ENCODE data around the gene ACVR1B.

Gene ACVR1B

DNA sequence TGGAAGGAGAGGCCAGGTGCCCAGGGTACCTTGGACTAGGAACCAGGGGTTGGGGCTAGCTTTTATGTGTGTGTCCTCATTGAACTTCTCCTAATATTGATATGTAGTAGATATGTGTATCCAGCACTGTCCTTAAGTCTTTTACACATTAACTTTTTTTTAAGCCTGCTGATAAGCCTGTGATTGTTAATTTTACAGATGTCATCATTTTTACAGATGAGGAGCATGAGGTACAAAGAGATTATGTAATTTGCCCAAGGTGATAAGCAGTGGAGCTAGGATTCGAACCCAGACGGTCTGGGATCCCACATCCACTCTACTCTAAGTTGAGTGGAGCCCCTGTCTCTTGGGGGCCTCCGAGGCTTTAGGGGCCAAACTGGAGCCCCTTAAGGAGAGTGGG is 89.5 kb downstream of the ACVR1B start:
- TF ChIP-seq EZH2phosphoT487 (IDR thresholded peaks at IDR 0.05; ENCODE audit: low read length) (no peak), EZH2 (optimal IDR thresholded peaks at IDR 0.05; ENCODE audit: low read depth, low read length) (no peak)
- TF ChIP-seq, protein P1, sequence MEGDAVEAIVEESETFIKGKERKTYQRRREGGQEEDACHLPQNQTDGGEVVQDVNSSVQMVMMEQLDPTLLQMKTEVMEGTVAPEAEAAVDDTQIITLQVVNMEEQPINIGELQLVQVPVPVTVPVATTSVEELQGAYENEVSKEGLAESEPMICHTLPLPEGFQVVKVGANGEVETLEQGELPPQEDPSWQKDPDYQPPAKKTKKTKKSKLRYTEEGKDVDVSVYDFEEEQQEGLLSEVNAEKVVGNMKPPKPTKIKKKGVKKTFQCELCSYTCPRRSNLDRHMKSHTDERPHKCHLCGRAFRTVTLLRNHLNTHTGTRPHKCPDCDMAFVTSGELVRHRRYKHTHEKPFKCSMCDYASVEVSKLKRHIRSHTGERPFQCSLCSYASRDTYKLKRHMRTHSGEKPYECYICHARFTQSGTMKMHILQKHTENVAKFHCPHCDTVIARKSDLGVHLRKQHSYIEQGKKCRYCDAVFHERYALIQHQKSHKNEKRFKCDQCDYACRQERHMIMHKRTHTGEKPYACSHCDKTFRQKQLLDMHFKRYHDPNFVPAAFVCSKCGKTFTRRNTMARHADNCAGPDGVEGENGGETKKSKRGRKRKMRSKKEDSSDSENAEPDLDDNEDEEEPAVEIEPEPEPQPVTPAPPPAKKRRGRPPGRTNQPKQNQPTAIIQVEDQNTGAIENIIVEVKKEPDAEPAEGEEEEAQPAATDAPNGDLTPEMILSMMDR (IDR thresholded peaks at IDR 0.05; ENCODE audit: low read length) = no peak
- H3K4me1 ChIP-seq (ENCODE audit: low read length) = peaks cover 7% of the 10 kb centered on the region
- no peak overlapping the region for H3K9ac ChIP-seq (ENCODE audit: low read length)
- H3K9me2 ChIP-seq (replicated peaks; ENCODE audit: insufficient read depth, low read length) = no peaks in the 10 kb centered on the region
- no peak overlapping the region for H2AFZ ChIP-seq (ENCODE audit: low read length)
- H3K4me3 ChIP-seq (ENCODE audit: low read length) = no peak overlapping the region
- H3K79me2 ChIP-seq (ENCODE audit: low read length) = no peaks in the 10 kb centered on the region
- H3F3A ChIP-seq (ENCODE audit: insufficient read depth, low read length) = peaks cover 13% of the 10 kb centered on the region
- no peaks in the 10 kb centered on the region for H3K9me3 ChIP-seq (replicated peaks; ENCODE audit: insufficient read depth, low read length)
- H4K20me1 ChIP-seq (ENCODE audit: insufficient read depth, low read length) = no peaks in the 10 kb centered on the region
- H3K36me3 ChIP-seq (replicated peaks; ENCODE audit: insufficient read depth, low read length) = no peaks in the 10 kb centered on the region
- DNase-seq = no peak
- H3K4me2 ChIP-seq (ENCODE audit: low read depth, low read length) = no peak overlapping the region
- H3K27me3 ChIP-seq (replicated peaks; ENCODE audit: insufficient read depth, low read length) = no peaks in the 10 kb centered on the region
- H3K27ac ChIP-seq (ENCODE audit: low read length) = no peak overlapping the region

DNA sequence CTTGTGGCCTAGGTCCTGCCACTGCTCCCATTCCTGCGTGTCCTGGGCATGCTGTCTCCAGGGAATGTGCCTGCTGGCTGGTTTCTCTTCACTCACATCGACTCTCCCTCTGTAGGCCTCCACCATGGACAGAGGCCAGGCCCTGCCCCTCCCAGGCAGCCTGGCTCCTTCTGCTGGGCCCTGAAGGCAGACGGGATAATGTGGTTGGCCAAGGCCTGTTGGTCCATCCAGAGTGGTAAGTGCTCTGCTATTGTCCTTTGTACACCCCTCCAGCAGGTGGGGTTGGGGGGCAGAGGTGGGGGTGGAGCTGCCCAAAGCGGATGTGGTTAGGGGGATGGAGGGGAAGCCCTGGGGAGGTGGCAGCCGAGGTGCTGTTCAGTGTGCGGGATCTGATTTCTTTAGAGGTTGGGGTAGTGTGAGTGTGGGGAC is 90.2 kb downstream of the ACVR1B start:
- Histone ChIP-seq H3K4me1 (ENCODE audit: low read length) (no peaks in the 10 kb centered on the region), H3K9me3 (replicated peaks; ENCODE audit: insufficient read depth, low read length) (no peaks in the 10 kb centered on the region), H2AFZ (ENCODE audit: low read length) (no peak overlapping the region), H3K27me3 (replicated peaks; ENCODE audit: insufficient read depth, low read length) (no peaks in the 10 kb centered on the region), H3K27ac (ENCODE audit: low read length) (no peak overlapping the region), H3K4me2 (ENCODE audit: low read depth, low read length) (no peak overlapping the region), H3K9me2 (replicated peaks; ENCODE audit: insufficient read depth, low read length) (no peaks in the 10 kb centered on the region), H4K20me1 (ENCODE audit: insufficient read depth, low read length) (no peaks in the 10 kb centered on the region), H3K79me2 (ENCODE audit: low read length) (no peaks in the 10 kb centered on the region), H3K9ac (ENCODE audit: low read length) (no peak overlapping the region), H3K4me3 (ENCODE audit: low read length) (no peak overlapping the region), H3F3A (ENCODE audit: insufficient read depth, low read length) (peaks cover 7% of the 10 kb centered on the region; the same call in 1 of the 2 replicates), H3K36me3 (replicated peaks; ENCODE audit: insufficient read depth, low read length) (no peaks in the 10 kb centered on the region)
- no peak for TF ChIP-seq EZH2 (optimal IDR thresholded peaks at IDR 0.05; ENCODE audit: low read depth, low read length)
- TF ChIP-seq, protein P1 (IDR thresholded peaks at IDR 0.05; ENCODE audit: low read length) = no peak
- TF ChIP-seq EZH2phosphoT487 (IDR thresholded peaks at IDR 0.05; ENCODE audit: low read length) = no peak
- DNase-seq = peak; percentile 1

DNA sequence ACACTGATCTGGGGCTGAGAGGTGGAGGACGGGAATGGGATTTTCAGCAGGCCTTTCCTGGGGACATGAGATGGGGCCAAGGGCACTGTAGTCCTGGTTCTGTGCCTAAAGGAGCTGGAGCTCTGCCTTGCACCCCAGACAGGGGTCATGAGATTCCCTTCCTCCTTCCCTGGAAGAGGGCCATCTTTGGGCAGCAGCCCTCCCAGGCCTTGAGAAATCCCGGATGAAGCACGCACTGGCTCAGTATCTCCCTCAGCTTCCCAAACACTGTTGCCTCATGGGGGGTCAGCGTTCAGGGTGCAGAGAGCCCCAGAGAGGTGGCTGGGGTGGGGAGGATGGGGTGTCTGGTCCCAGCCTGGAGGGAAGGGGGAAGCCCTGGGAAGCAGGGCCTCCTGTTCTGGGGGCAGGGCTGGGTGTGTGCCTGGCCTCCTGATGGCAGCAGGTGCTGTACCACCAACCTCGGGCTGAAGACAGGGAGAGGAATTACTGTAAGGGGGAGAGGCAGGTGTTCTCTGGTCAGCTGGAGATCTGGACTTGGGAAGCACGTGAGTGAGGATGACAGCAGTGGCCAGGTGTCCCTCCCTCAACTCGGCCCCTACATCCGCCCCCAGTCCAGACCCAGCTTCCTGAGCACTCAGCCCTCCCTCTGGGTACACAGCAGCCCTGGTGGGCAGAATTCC is 91.3 kb downstream of the ACVR1B start:
- DNase-seq = peak; percentile 1
- TF ChIP-seq, protein P1 (IDR thresholded peaks at IDR 0.05; ENCODE audit: low read length) = no peak
- TF ChIP-seq EZH2 (optimal IDR thresholded peaks at IDR 0.05; ENCODE audit: low read depth, low read length) = no peak
- no peak for TF ChIP-seq EZH2phosphoT487 (IDR thresholded peaks at IDR 0.05; ENCODE audit: low read length)
- H3K79me2 ChIP-seq (ENCODE audit: low read length) = no peaks in the 10 kb centered on the region
- no peak overlapping the region for H3K9ac ChIP-seq (ENCODE audit: low read length)
- H3K4me1 ChIP-seq (ENCODE audit: low read length) = no peaks in the 10 kb centered on the region
- no peaks in the 10 kb centered on the region for H3K9me3 ChIP-seq (replicated peaks; ENCODE audit: insufficient read depth, low read length)
- H3K27ac ChIP-seq (ENCODE audit: low read length) = no peak overlapping the region
- H4K20me1 ChIP-seq (ENCODE audit: insufficient read depth, low read length) = no peaks in the 10 kb centered on the region
- no peaks in the 10 kb centered on the region for H3F3A ChIP-seq (ENCODE audit: insufficient read depth, low read length)
- no peaks in the 10 kb centered on the region for H3K36me3 ChIP-seq (replicated peaks; ENCODE audit: insufficient read depth, low read length)
- H3K27me3 ChIP-seq (replicated peaks; ENCODE audit: insufficient read depth, low read length) = no peaks in the 10 kb centered on the region
- H2AFZ ChIP-seq (ENCODE audit: low read length) = no peak overlapping the region
- H3K4me2 ChIP-seq (ENCODE audit: low read depth, low read length) = no peak overlapping the region
- no peak overlapping the region for H3K4me3 ChIP-seq (ENCODE audit: low read length)
- H3K9me2 ChIP-seq (replicated peaks; ENCODE audit: insufficient read depth, low read length) = no peaks in the 10 kb centered on the region

Measured in MM.1S (cell line).